ENCODE results near the gene TSPAN17.

TSPAN17 gene

DNA sequence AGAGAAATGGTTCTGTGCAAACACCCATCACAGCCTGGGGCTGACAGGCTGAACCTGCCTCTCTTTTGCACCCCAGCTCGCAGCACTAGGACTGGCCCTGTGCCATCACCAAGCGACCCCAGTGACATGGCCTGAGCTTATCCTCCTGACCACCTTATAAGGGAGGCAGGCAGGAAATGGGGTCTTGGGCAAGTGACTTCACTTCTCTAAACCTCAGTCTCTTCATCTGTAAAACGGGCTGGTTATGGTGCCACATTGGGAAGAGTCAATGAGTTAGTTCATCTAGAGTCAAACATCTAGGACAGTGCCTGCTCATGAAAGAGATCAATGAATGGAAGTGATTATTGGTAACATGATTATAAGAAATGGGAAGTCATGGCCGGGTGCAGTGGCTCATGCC, 23.1 kb upstream of the TSPAN17 start:
- no peak for FAIRE-seq

DNA sequence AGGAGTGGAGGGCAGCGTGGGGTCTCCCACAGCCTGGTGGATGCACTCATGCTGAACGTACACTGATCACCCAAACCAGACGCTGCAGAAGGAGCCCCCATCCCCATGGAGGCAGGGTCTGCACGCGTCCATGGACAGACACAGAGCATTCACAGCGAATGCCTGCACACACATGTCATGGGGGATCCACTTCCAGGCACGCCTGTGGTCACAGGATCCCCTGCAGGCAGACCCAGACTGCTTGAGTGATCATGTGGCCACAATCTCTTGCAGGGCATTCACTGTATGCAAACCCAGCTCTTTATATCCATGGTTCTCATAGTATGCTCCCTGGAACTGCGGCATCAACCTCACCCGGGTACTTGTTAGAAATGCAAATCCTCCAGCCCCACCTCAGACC, 22.3 kb upstream of the TSPAN17 start:
- FAIRE-seq: no peak

DNA sequence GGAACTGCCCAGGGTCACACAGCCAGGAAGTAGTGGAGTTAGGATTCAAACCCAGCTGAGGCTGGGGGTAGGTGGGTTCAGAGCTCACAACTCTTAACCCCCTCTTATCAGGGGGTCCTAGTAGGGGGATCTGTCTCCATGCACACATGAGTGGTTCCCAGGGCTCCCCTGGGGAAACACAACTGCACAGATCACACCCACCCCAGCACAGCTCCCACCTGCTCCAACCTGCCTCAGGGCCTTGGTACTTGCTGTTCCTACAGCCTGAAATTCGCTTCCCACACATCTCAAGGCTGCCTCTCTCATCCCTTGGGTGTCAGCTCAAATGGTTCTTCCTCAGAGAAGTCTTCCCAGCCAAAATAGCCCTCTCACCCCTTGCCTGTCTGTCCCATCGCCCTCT, 21.8 kb upstream of the TSPAN17 start:
- FAIRE-seq: no peak

DNA sequence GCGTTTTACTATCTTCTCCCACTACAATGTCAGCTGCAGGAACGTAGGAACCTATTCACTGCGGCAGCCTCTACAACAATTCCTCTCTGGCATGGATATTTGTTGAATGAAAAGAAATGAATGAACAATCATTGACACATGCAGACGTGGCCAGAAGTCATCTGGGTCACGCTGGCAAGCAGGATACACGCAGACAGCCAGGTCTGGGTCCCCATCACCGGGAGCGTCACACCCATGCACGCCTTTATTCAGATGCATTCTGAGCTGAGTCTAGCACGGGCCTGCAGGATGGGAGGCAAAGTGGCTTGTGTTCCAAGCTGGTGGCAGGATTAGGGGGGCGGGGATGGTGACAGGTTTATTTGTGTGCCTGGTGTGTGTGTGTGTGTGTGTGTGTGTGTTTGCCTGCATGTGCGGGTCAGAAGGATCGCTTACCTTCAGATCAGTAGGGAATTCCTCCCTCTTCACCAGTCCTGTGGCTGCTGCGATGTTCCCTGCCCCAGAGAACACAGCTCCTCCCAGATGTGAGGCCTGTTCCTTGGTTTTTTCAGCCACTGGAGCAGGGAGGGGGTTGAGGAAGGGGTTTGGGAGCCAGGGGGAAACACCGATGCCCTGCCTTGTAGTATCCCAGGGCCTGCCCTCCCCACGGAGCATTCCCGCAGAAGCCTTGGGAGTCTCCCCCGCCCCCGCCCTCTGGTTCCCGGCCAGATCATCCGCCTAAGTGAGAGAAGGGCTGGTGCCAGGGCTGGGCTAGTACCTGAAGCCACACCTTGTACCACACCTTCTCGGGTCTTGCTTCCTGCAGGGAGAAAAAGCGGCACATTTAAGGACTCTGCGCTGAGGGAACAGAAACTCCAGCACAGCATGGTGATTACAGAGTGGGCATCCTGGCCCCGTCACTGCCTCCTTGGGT, 21.1 kb upstream of the TSPAN17 start:
- no peak for FAIRE-seq

DNA sequence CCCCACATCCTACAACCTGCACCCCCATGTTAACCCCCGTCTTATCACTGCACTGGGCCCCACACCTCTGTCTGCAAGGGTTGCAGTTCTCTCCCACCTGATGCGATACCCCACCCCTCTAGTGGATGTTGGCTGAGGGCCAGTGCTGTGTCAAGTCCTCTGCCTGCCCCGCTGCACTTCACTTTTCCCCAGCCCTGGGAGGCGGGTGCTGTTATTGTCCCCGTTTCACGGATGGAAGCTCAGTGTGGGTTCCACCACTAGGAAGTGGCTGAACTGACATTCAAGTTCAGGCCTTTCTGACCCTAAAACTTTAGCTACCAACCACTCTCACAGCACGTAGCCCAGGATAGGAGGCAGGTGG, 20.4 kb upstream of the TSPAN17 start:
- FAIRE-seq: no peak

DNA sequence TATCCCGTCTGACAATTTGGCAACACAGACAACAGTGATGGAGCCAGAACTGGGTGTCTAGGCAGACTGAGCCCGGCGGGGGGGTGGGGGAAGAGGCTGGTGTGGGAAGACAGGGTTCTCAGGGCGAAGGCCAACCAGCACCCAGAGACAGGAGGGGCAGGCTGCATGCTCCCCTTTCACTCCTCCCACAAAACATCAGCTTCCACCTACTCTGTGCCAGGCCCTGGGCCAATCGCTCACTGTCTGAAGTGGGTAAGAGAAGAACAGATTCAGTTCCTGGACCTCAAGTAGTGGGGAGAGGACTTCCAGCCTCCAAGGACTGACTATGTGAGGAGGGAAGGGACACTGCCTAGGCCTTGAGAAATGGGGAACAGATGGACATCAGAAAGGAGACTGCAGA, 19.7 kb upstream of the TSPAN17 start:
- no peak for FAIRE-seq

DNA sequence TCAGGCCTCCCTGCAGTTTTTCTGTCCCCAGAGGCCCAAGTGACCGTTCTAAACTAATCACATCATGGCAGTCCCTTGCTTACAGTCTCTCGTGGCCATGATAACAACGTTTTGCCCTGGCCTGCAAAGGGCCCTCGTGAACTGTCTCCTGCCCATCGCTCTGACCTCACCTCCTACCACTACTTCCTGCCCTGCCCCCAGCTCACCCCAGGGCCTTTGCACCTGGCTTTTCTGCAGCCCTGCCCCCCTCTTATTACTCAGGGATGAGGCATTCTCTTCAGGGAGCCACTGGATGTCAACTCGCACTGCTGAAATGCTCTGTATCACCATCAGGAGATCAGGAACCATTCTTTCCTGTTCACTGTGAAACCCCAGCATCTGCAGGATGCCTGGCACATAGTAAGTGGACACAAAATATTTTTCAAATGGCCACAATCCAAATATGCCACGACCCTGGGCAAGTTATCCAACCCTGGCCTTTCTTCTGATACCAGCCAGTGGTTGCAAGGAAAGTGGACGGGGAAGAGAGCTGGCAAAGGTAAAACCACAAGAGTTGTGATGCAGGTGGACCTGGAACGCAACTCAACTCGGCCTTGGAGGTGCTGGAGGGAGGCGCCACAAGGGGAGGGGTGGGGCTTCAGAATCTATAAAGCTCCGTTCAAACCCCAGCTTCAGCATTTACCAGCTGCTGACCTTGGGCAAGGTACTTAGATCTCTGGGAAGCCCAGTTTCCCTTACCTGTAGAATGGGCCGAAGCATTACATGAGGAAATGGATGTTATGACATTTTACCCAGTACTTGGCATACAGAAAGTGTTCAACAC, 18.7 kb upstream of the TSPAN17 start:
- FAIRE-seq: no peak

DNA sequence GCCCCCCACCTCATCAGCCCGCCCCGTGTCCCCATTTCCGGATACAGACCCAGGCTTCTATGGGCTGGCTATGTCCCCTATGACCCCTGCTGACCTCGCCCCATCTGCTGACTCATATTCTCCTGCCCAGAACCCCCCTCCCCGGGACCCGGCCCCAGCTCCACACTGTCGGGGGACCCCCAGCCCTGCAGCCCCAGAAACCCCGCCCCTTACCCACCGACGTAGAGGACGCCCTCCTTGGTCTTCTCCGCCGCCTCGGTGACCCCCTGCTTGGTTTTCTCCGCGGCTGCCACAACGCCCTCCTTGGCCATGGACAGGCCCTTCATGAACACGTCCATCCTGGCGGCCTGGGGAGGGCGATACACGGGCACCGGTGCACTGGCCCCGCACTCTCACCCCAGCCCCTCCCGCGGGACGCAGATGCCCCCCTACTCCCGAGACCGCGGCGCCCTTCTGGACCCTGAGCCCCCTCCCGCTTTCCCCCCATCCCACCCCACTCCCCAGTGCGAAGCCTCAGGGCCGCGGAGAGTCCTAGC, 17.9 kb upstream of the TSPAN17 start:
- FAIRE-seq: no peak

DNA sequence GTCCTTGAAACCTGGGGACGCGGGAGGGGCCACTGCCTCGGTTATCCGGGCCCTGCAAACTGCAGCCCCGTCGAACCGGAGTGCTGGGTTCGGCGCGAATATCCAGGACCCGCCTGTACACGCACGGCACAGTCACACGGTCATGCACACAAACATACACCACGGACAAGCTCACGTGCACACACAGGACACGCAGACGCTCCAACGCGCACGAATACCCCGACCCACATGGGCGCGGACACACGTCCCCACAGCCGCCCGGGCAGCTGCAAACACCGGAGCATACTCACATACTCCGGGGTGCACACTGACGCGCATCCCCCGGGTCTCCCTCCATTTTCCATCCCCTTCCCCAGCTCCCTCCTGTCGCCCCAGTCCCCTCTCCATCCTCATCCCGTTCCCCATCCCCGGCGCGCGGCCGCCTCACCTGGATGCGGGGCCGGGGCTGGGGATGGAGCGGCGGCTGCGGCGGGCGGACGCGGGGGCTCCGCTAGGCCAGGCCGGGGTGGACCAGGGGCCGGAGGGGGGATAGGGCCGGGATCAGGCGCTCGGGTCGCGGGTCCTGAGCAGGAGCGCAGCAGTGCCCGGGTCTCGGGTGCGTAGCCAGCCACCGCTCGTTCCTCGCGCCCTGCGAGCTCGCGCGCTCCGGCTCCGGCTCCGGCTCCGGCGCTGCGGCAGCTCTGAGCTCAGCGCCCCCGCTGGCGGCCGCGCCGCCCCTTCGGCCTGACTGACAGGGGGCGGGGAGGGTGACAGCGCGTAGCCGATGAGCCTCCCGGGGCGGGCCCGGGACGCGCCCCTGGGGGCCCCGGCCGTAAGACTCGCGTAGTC, 17.2 kb upstream of the TSPAN17 start, which contains the start of the genes EIF4E1B and SNCB:
EIF4E1B (plus strand) TSS at position 823 of the 828 bp plus-strand sequence. CDS start 12,113 bp downstream, outside the sequence.
SNCB (minus strand) TSS at position 682 of the 828 bp plus-strand sequence. CDS start 880 bp downstream, outside the sequence.
- no peak for FAIRE-seq

DNA sequence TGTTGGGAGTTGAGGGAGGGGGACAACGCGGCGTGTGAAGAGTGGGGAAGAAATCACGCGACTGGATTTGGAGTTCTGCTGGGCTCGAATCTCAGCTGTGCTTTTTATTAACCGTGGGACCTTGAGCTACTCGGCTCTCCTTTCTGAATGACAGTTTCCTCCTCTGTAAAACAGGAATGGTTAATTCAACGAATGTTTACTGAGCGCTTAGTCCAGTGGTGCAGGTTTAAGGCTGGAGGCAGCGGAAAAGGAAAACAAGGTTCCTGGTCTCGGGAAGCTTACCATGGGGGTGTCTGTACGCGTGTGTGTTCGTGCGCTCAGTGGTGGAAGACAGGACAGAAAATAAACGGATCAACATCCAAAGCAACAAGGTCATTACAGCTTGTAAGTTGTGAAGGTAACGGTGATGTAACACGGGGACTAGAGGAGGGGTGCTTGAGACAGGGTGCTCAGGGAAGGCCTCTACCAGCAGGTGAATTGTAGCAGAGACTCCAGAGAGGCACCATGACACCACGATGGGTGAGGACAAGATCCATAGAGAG, 16.5 kb upstream of the TSPAN17 start:
- no peak for FAIRE-seq

DNA sequence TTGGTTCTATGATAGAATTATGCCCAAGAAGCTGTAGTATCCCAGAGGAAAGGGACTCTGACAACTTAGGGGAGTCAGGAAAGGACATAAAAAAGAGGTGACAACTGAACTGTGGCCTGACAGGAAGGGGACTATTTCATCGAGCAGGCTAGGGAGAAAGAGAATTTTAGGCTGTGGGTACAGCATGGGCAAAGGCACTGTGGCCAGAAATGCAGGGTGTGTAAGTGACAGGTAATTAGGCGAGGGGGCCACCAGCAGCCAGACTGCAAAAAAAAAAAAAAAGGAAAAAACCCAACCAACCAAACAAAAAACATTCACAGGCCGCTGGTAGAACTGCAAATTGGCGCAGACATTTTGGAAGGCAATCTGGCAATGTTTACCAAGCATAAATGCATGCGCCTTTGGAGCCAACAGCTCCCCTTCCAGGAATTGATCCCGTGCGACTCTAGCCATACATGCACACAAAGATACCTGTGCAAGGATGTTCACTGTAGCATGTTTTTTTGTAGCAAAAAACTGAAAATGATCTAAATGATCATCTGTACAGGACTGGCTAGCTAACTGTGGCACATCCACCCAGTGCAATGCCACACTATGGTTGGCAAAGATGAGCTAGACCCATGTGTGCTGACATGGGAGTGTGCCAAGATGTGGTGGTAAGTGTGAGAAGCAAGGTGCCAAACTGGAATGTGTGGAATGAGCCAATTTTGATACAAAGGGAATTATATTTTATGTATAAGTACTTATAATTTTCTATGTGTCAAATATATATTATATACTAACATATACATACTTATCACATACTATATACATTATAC, 15.7 kb upstream of the TSPAN17 start:
- FAIRE-seq: no peak

DNA sequence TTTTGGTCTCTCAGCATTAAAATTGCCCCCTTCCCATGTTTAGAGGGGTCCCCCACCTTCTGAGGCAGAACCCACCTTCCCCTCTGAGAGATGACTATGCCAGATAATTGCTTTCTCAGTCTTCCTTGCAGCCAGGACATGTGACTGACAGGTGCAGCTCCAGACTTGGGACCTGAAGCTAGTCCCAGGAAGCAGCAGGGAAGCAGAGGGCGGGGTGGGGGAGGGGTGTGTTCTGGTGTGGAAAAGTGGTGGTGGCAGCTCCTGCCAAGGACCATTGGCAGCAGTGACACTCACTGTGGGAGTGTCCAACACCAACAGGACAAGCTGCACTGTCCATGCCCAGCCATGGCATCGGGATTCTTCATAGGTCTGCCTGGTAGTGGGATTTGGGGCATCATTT, 14.5 kb upstream of the TSPAN17 start:
- FAIRE-seq: no peak

DNA sequence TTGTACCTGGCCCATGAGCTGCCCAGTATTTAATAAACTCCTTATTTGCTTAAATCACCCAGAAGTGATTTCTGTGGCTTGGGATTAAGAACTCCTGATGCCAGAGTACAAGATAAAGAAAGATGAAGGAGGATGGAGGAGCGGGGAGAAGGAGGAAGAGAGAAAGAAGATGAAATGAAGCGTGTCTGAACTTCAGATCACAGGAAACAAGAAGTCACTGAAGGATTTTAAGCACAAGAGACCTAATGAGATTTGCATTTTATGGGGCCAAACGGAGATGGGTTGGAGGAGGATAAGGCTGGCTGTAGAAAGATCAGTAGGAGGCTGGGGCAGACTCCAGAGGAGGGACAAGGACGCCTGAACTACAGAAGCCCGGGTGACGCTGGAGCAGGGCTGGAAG, 13.7 kb upstream of the TSPAN17 start:
- FAIRE-seq: no peak

DNA sequence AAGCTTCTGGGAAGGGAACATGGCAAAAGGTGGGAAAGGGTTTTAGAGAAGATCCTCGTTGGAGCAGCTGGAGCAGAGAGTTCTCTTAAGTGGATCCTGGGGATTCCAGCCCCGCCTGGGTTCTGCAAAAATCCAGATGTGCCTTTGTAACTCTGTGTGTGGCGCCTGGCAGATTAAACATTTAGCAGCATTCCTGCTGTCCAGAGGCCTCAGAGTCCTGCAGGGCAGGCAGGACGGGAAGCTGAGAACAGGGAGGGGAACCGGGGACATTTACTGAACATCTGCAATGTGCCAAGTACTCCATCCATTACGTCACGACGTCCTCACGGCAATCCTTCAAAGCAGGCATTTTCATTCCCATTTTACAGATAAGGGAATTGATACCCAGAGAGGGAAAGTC, 10.9 kb upstream of the TSPAN17 start:
- no peak for FAIRE-seq

DNA sequence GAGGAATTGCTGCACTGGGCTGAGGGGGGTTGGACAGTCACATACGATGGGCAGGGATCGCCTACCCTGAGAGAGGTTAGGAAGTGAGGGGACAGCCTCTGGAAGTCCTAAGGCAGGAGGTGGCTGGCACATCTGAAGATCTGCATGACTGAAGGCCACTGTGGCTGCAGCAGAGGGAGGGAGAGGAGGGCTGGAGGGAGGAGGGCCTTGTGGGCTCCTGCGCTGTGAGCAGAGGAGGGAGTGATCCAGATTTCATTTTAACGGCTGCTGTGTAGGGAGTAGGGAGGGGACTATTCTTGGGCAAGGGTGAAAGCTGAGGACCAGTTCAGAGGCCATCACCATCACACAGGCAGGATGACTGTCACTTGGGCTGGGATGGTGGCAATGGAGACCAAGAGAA, 9.7 kb upstream of the TSPAN17 start:
- no peak for FAIRE-seq

DNA sequence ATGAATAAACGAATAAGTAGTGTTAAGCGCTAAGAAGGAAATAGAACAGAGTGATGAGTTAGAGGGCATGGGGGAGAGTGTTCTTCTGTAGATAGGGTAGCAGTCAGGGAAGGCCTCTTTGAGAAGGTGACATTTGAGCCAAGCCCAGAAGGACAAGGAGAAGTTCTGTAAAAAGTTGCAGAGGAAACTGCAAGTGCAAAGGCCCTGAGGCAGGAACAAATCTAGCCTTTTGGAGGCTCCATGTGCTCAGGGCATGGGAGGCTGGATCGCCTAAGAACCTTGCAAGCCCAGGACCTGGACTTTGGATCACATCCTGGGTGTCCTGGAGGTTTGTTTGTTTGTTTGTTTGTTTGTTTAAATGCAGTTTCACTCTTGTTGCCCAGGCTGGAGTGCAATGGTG, 8.8 kb upstream of the TSPAN17 start:
- no peak for FAIRE-seq

DNA sequence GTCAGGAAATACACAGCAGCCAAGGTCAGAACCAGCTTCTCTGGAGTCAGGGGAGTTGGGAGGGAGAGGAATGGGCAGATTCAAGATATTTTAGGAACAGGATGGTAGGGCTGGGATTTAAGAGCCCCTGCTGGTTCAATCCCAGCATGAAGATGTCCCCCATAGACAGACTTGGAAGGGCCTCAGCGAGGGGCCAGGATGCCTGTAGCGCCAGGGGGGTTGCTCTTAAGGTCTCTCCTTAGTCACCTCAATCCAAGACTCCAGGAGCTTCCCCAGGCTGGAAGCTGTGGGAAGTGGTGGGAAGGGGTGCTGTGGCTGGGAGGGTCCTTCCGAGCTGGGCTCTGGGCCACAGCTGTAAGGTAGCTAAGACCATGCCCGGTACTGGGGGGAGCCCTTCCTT, 8.1 kb upstream of the TSPAN17 start:
- FAIRE-seq: no peak

DNA sequence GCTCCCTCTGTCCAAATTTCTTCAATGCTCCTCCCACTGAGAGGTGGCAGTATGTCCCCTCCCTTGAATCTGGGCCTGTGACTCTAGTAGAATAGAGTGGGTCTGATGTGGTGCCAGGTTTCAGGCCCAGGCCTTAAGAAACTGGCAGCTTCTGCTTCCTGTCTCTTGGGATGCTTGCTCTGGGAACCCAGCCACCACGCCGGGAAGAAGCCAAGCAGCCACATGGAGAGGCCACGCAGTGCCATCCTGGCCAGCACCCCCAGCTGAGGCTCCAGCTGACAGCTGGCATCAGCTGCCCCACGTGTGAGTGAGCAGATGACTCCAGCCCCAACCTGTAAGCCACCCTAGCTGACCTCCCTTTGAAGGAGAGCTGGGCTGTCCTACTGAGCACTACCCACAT, 7.3 kb upstream of the TSPAN17 start:
- no peak for FAIRE-seq

DNA sequence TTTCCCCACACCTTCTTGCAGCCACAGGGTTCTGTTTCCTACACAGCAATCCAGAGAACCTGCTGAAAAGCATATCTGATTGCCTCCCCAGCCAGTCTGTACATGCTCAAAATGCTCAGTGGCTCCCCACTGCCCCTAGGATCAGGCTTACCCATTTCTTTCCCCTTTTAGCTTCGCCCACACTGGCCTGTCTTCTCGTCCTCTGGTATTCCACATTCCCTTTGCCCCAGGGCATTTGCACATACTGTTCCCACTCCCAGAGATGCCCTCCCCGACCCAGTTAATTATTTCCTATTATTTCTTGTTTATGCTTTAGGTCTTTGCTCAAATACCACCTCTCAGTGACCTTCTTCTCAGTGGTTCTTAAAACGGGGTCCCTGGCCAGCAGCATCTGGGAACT, 6.7 kb upstream of the TSPAN17 start:
- no peak for FAIRE-seq

DNA sequence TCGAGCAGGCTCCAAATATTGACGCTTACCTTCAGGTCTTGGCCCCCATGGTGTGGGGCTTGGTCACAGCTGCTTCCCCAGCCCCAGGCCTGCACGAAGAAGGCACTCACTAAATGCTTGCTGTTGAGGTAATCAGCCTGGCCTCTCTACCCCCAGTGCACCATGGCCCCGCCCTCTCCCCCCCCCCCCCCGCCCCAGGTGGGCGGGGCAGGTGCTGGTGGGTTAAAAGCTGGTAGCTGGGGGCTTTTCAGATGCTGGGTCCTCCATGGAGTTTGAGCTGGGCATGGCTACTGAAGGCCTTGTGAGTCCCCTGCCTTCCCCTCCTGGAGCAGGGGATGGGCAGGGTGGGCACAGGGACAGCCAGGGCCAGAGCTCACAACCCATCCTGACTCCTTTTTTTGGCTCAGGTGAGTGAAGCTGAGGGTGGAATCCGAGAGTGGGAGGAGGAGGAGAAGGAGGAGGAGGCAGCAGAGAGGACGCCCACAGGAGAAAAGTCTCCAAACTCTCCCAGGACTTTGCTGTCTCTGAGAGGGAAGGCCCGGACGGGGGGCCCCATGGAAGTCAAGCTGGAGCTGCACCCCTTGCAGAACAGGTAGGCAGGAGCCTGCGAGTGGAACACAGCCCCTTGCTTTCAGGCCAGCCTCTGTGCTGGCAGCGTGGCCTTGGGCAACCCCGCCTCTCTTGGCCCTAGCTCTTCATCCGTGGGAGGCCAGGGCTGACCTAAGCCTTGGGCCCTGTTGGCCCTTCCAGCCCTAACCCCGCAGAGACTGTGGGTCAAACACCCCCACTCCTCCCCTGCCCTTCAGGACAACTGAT, 4.4 kb upstream of the TSPAN17 start:
- no peak for FAIRE-seq
